Stomach (tissue), 4 donors: ENCODE data around the gene CENATAC.

Experiments used
- EP300 ChIP-seq: sonication (generic); formaldehyde crosslinking; IDR thresholded peaks from one replicate; pipeline ENCODE4 v1.6.1; 2017; ENCODE audit warnings: antibody characterized with exemption
- POLR2A ChIP-seq, 4 donors: fragments of 450-650 bp; IDR thresholded peaks; one replicate each; pipeline ENCODE4 v1.6.1; 2016; ENCODE audit warnings: antibody characterized with exemption in 4 of 4, control low read depth in 2 of 4, mild to moderate bottlenecking in 1 of 4, moderate library complexity in 1 of 4
- POLR2AphosphoS5 ChIP-seq, 3 donors: sonication (generic); formaldehyde crosslinking; IDR thresholded peaks; one replicate each; pipeline ENCODE4 v1.6.1; 2016; ENCODE audit warnings: antibody characterized with exemption in 3 of 3
- TF ChIP-seq, protein P1 (sequence below), 7 experiments: fragments of 450-650 bp in 4 of 7; fragments of 200-600 bp in 3 of 7; sonication (generic) in 3 of 7; IDR thresholded peaks; one replicate each; pipeline ENCODE4 v1.5.1; 2016 to 2019; ENCODE audit warnings: antibody characterized with exemption in 7 of 7, control low read depth in 2 of 7, mild to moderate bottlenecking in 1 of 7

DNA sequence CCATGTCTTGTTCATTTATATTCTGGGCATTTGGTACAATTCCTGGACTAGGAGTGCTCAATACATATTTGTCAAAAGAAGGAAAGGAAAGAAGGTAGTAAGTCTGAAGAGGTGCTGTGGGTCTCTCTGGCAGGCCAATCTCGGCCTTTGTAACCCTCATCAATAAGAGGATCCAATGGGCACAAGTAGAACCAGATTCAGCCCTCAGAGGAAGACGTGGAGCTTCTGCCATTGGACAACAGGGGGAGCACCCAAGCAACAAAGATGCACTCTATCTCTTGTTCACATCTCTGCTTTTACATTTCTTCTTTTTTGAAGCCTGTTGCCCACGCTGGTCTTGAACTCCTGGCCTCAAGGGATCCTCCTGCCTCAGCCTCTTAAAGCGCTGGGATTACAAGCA is 67.4 kb downstream of the CENATAC start:
- TF ChIP-seq, protein P1, sequence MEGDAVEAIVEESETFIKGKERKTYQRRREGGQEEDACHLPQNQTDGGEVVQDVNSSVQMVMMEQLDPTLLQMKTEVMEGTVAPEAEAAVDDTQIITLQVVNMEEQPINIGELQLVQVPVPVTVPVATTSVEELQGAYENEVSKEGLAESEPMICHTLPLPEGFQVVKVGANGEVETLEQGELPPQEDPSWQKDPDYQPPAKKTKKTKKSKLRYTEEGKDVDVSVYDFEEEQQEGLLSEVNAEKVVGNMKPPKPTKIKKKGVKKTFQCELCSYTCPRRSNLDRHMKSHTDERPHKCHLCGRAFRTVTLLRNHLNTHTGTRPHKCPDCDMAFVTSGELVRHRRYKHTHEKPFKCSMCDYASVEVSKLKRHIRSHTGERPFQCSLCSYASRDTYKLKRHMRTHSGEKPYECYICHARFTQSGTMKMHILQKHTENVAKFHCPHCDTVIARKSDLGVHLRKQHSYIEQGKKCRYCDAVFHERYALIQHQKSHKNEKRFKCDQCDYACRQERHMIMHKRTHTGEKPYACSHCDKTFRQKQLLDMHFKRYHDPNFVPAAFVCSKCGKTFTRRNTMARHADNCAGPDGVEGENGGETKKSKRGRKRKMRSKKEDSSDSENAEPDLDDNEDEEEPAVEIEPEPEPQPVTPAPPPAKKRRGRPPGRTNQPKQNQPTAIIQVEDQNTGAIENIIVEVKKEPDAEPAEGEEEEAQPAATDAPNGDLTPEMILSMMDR (IDR thresholded peaks at IDR 0.05): no peak
- no peak for TF ChIP-seq EP300
- TF ChIP-seq POLR2AphosphoS5 (IDR thresholded peaks at IDR 0.05): no peak
- TF ChIP-seq POLR2A (IDR thresholded peaks at IDR 0.05): no peak
